Transverse colon (tissue), 4 donors: ENCODE results near the gene SLC37A1. TPM values are rescaled to one million over a fixed set of nuclear protein-coding genes. Genes with fewer than 3 reads are reported as not detected.

ENCODE experiments used
- DNase-seq: peaks from one replicate; pipeline ENCODE4 v3.0.0-alpha.2; 2019
- H3K27ac ChIP-seq, 4 donors: fragments of 200-600 bp; sonication (generic); 2 replicates each; pipeline ENCODE4 v1.5.1; 2016 to 2018; ENCODE audit warnings: inconsistent platforms in 4 of 4
- H3K27me3 ChIP-seq: fragments of 200-600 bp; sonication (generic); 2 replicates; pipeline ENCODE4 v1.5.1; 2017; ENCODE audit warnings: inconsistent platforms
- H3K36me3 ChIP-seq, 4 donors: fragments of 200-600 bp; sonication (generic); 2 replicates each; pipeline ENCODE4 v1.5.1; 2017 to 2019; ENCODE audit warnings: inconsistent platforms in 4 of 4
- H3K4me1 ChIP-seq, 4 donors: fragments of 200-600 bp; sonication (generic); 2 replicates each; pipeline ENCODE4 v1.5.1; 2017 to 2020; ENCODE audit warnings: inconsistent platforms in 4 of 4
- H3K4me3 ChIP-seq, 4 donors: fragments of 200-600 bp; sonication (generic); 1 replicate in 1 of 4; 2 replicates in 3 of 4; pipeline versions ENCODE4 v1.5.1 to v1.6.1; 2017 to 2019; ENCODE audit warnings: inconsistent platforms in 4 of 4
- H3K9me3 ChIP-seq, 2 donors: fragments of 200-600 bp; sonication (generic); 2 replicates each; pipeline ENCODE4 v1.5.1; 2017 to 2019; ENCODE audit warnings: inconsistent platforms in 2 of 2
- EP300 ChIP-seq: sonication (generic); formaldehyde crosslinking; IDR thresholded peaks from one replicate; pipeline ENCODE4 v1.6.1; 2017; ENCODE audit warnings: antibody characterized with exemption, low read depth
- POLR2A ChIP-seq: fragments of 450-650 bp; IDR thresholded peaks from one replicate; pipeline ENCODE4 v1.6.1; 2016; ENCODE audit warnings: antibody characterized with exemption, mild to moderate bottlenecking, moderate library complexity
- POLR2AphosphoS5 ChIP-seq, 3 donors: sonication (generic); formaldehyde crosslinking; IDR thresholded peaks; one replicate each; pipeline ENCODE4 v1.6.1; 2016; ENCODE audit warnings: antibody characterized with exemption in 3 of 3
- WGBS, 2 donors: methylation state at CpG; one replicate each; pipeline ENCODE4 v1.1.5; 2018; ENCODE audit warnings: low coverage in 1 of 2; 5-methylcytosine and 5-hydroxymethylcytosine counted together
- in situ Hi-C, 4 donors: fragments of 200-750 bp; cut with MboI; loops; one replicate each; pipeline versions ENCODE4 v1.15.0 to v1.15.1; 2017; ENCODE audit warnings: low sequenced_read_pairs in 3 of 4, low pct_ligation_motif_present in 1 of 4, low pct_unique_long_range_greater_than_20kb in 1 of 4
- intact Hi-C: fragments of 100-400 bp; cut with DNase I; formaldehyde crosslinking; loops from one replicate; pipeline ENCODE4 v1.15.1; 2023; ENCODE audit warnings: low total_unique reads
- total RNA-seq, 4 donors: library from RNA; depleted of rRNA; stranded (reverse); fragments of >200 nt; gene quantifications; one replicate each; pipeline ENCODE4 v1.1.0, GENCODE V29; 2016
- TF ChIP-seq, protein P1 (sequence below), 5 experiments: fragments of 200-600 bp in 3 of 5; fragments of 450-650 bp in 2 of 5; sonication (generic) in 3 of 5; IDR thresholded peaks; 1 replicate in 2 of 5; 2 replicates in 3 of 5; pipeline ENCODE4 v1.5.1; 2016 to 2017; ENCODE audit warnings: antibody characterized with exemption in 5 of 5, inconsistent platforms in 3 of 5, mild to moderate bottlenecking in 2 of 5, moderate library complexity in 1 of 5

The SLC37A1 gene
- total RNA-seq, 4 donors from 2014 or later: 80.8 to 139 (median 117) TPM

DNA sequence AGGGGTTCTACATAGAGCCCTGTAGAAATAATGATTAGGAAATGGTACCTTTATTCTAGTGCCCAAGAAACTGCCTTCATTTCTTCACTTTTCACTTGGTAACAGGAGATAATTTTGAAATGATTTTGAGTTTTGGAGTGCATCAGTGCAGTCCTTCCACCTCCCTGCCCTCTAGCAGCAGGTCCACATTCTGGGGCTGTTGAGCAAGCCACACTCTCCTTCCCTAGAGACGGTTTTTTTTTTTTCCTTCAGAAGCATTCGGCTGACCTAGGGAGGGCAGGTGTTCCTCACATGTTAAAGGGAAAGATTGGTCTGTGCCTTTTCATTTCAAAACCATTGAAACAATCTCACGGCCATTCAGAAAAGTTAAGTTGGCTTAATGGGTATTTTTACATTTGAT, 39.8 kb downstream of the SLC37A1 start:
- 72% methylated on average over 3 of the region's 3 CpGs for WGBS, 2 donors
- no peak for DNase-seq
- Histone ChIP-seq H3K36me3 (peaks cover 0 to 37% (median 16%) of the 10 kb centered on the region in 4 donors), H3K4me1 (peaks cover 0 to 4% (median 0%) of the 10 kb centered on the region in 4 donors), H3K27ac (no peak overlapping the region), H3K4me3 (no peak overlapping the region), H3K27me3 (no peaks in the 10 kb centered on the region), H3K9me3 (no peaks in the 10 kb centered on the region)
- in situ Hi-C loops: loop anchor here in 1 of 4 donors (25.0 kb wide), 1 partner anchor 241 kb away; the partner anchor contains the start of gene TFF3
- intact Hi-C loops: no loop called here
- TF ChIP-seq, protein P1, sequence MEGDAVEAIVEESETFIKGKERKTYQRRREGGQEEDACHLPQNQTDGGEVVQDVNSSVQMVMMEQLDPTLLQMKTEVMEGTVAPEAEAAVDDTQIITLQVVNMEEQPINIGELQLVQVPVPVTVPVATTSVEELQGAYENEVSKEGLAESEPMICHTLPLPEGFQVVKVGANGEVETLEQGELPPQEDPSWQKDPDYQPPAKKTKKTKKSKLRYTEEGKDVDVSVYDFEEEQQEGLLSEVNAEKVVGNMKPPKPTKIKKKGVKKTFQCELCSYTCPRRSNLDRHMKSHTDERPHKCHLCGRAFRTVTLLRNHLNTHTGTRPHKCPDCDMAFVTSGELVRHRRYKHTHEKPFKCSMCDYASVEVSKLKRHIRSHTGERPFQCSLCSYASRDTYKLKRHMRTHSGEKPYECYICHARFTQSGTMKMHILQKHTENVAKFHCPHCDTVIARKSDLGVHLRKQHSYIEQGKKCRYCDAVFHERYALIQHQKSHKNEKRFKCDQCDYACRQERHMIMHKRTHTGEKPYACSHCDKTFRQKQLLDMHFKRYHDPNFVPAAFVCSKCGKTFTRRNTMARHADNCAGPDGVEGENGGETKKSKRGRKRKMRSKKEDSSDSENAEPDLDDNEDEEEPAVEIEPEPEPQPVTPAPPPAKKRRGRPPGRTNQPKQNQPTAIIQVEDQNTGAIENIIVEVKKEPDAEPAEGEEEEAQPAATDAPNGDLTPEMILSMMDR (IDR thresholded peaks at IDR 0.05): no peak
- TF ChIP-seq POLR2A: no peak
- no peak for TF ChIP-seq EP300
- TF ChIP-seq POLR2AphosphoS5 (IDR thresholded peaks at IDR 0.05): no peak

DNA sequence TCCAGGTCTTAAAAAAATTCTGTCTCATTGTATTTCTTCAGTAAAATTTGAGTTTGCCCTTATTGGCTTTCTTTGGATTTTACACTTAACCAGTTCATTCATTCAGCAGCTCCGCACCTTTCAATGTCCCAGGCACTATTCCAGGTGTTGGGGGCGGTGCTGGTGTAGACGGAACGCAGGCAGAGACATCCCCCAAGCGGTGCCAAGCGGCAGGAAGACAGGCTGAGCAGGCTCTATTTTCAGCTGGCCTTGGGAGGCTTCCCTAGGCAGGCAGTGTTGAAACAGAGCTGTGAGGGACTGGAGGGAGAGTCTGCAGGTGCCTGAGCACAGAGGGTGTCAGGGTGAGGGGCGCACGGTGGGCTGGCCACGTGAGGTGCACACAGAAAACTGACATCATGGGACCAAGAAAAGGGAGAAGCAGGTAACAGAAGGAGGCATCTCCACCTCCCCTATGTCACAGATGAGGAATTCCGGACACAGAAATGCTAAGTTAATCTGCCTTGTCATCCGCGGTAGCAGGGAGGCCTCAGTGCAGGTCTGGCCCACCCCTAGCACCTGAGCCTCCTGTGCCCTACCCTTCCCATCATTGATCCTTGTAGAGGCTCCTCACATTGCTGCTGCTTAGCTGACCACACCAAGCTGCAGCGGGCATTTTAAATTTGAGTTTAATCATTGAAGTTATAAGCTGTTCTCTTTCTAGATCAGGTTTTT, 40.8 kb downstream of the SLC37A1 start:
- DNase-seq: peak; percentile 4
- no peak overlapping the region for H3K27ac ChIP-seq
- 89 to 96% methylated on average over 8 to 13 of the region's 13 CpGs for WGBS, 2 donors
- peaks cover 0 to 40% (median 16%) of the 10 kb centered on the region in 4 donors for H3K36me3 ChIP-seq
- no peaks in the 10 kb centered on the region for H3K27me3 ChIP-seq
- H3K9me3 ChIP-seq: no peaks in the 10 kb centered on the region
- no peak overlapping the region for H3K4me3 ChIP-seq
- peaks cover 0 to 4% (median 0%) of the 10 kb centered on the region in 4 donors for H3K4me1 ChIP-seq
- in situ Hi-C loops (loop anchor here in 1 of 4 donors (25.0 kb wide), 1 partner anchor 242 kb away; the partner anchor contains the start of gene TFF3), intact Hi-C loops (no loop called here)
- TF ChIP-seq POLR2A (no peak), EP300 (no peak), POLR2AphosphoS5 (IDR thresholded peaks at IDR 0.05) (no peak)
- TF ChIP-seq, protein P1 (IDR thresholded peaks at IDR 0.05): no peak

DNA sequence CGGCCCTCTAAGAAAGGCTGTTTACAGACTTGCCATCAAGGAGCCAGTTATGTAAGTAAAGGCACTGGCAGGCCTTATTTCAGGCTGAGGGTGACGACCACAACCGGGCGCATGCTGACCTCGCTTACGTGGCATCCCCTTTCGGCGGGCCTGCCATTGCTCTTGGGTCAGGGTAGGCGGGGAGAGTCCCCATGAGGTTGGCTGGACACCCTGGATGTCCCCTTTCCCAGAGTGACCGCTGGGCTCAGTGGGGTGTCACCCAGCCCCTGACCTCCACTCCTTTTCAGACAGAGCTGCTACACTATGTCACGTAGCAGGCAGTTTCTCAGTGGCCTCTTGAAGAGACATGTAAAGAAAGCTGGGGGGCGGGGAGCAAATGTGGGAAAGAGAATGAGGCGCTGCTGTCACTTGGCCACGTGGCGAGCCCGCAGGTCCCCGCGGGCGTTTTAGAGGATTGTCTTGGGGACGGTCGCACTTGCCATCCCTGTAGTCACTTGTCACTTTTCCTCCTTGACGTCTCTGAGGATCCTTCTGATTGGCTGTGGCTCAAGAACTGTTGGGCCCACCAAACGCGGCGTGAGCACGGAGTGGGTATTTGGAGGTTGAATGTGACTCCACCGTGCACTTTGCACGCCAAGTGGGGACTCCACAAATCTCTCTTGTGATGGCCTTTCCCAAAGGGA, 42.2 kb downstream of the SLC37A1 start:
- TF ChIP-seq, protein P1 (IDR thresholded peaks at IDR 0.05): no peak
- no peak for TF ChIP-seq POLR2A
- TF ChIP-seq POLR2AphosphoS5 (IDR thresholded peaks at IDR 0.05): no peak
- no peak for TF ChIP-seq EP300
- Histone ChIP-seq H3K27ac (no peak overlapping the region), H3K27me3 (no peaks in the 10 kb centered on the region), H3K9me3 (no peaks in the 10 kb centered on the region), H3K36me3 (peaks cover 0 to 40% (median 16%) of the 10 kb centered on the region in 4 donors), H3K4me1 (no peaks in the 10 kb centered on the region), H3K4me3 (no peak overlapping the region)
- 95 to 100% methylated on average over 1 to 28 of the region's 28 CpGs for WGBS, 2 donors
- in situ Hi-C loops (loop anchor here in 1 of 4 donors (25.0 kb wide), 1 partner anchor 244 kb away; the partner anchor contains the start of gene TFF3), intact Hi-C loops (no loop called here)
- peak; percentile 6 for DNase-seq

DNA sequence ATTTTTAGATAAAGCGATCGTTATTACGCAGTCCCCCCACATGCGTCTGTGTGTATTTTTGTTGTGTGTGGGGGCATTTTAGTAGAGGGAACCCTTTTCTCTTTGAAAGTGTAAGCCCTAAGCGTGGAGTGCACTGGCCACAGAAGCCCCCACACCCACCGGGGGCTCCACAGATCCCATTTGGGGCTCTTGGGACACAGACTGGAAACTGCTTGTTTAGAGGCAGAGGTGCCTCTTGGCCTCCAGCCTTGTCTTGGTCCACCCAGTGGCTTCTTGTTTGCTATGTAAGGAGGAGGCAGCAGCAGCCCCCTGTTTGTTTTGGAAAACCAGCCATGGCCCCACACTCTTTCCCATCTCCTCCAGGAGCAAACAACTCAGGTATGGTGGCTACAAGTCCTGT, 42.8 kb downstream of the SLC37A1 start:
- H3K4me1 ChIP-seq: peaks cover 0 to 4% (median 0%) of the 10 kb centered on the region in 4 donors
- intact Hi-C loops: no loop called here
- DNase-seq: peak; percentile 4
- TF ChIP-seq, protein P1 (IDR thresholded peaks at IDR 0.05): no peak
- TF ChIP-seq EP300: no peak
- no peak for TF ChIP-seq POLR2A
- no peak for TF ChIP-seq POLR2AphosphoS5 (IDR thresholded peaks at IDR 0.05)
- in situ Hi-C loops: loop anchor here in 1 of 4 donors (25.0 kb wide), 1 partner anchor 244 kb away; the partner anchor contains the start of gene TFF3
- WGBS, 2 donors: 97% methylated on average over 6 of the region's 6 CpGs; no CpG with 5 or more reads in 1 of the 2 donors
- peaks cover 0 to 40% (median 16%) of the 10 kb centered on the region in 4 donors for H3K36me3 ChIP-seq
- H3K27ac ChIP-seq: no peak overlapping the region
- no peak overlapping the region for H3K4me3 ChIP-seq
- H3K9me3 ChIP-seq: no peaks in the 10 kb centered on the region
- H3K27me3 ChIP-seq: no peaks in the 10 kb centered on the region
